Mucosa of rectum (tissue), 2 donors: Measurements from ENCODE around the gene SAXO2.
"Not testable (repeated sequence)": the region's sequence is repeated elsewhere in the genome, so short reads cannot be mapped to it uniquely, and the experiment has no call there.

Experiments used
- H3K27ac ChIP-seq, 2 donors: one replicate each; pipeline ENCODE4 v1.7.0; 2013; ENCODE audit warnings: inconsistent platforms in 2 of 2, low read depth in 2 of 2, low read length in 2 of 2
- H3K27me3 ChIP-seq, 2 donors: one replicate each; pipeline ENCODE4 v1.7.0; 2013; ENCODE audit warnings: low read length in 2 of 2; ENCODE audit not compliant: control insufficient read depth in 2 of 2, insufficient read depth in 2 of 2
- H3K36me3 ChIP-seq, 2 donors: one replicate each; pipeline ENCODE4 v1.7.0; 2013; ENCODE audit warnings: low read length in 2 of 2; ENCODE audit not compliant: control insufficient read depth in 2 of 2, insufficient read depth in 2 of 2
- H3K4me1 ChIP-seq, 2 donors: one replicate each; pipeline ENCODE4 v1.7.0; 2013; ENCODE audit warnings: low read length in 2 of 2, mild to moderate bottlenecking in 1 of 2; ENCODE audit not compliant: control insufficient read depth in 2 of 2, insufficient read depth in 2 of 2
- H3K4me3 ChIP-seq, 2 donors: one replicate each; pipeline ENCODE4 v1.7.0; 2013; ENCODE audit warnings: low read length in 2 of 2
- H3K9ac ChIP-seq, 2 donors: one replicate each; pipeline ENCODE4 v1.7.0; 2013; ENCODE audit warnings: low read length in 2 of 2, low read depth in 1 of 2, mild to moderate bottlenecking in 1 of 2
- H3K9me3 ChIP-seq, 2 donors: one replicate each; pipeline ENCODE4 v1.7.0; 2013; ENCODE audit warnings: low read length in 2 of 2; ENCODE audit not compliant: control insufficient read depth in 2 of 2
- donor health status: healthy.
- donor health status: Normal muscosa, but diverticular disease.

SAXO2 gene

DNA sequence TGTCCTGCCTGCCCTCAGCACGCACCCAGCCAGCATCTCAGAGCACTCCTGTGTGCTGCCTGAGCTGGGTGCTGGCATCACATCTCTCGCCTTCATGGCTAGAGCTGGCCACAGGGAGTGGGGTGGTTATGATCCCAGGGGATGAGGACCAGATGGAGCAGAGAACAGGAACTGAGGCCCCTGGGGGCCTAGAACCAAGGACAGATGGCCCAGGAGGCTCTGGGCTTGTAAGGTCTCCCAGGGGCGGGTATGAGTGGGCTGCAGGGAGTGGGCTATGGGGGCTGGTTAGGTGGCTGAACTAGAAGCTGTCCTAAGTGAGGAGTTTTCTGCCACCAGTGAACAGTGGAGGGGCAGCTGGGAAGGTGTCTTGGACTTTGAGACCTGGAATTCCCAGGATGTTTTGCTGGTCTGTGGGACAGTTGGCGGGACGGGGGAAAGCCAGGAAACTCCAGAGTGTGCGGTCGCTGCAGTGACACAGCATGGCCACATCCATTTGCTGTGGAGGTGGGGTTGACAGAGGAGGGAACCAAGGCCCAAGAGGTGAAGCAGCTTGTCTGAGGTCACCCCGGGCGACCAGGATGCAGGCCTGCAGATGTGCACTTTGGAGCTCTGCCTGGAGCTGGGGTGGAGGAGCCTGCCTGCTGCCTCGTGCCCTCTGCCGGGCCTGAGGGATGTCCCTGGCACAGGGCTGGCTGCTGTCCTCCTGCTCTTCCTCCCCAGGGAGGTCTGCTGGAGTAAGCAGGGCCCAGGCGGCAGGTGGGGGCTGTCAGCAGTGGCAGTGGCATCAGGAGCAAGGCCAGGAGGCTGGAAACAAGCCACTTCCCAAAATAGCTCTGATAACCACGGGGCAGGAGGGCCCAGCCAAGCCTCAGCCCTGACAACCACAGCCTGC is 70.3 kb downstream of the SAXO2 start:
- H3K36me3 ChIP-seq, H3K9ac ChIP-seq, H3K27ac ChIP-seq, H3K4me3 ChIP-seq, H3K4me1 ChIP-seq, H3K27me3 ChIP-seq, H3K9me3 ChIP-seq: not testable (repeated sequence)

DNA sequence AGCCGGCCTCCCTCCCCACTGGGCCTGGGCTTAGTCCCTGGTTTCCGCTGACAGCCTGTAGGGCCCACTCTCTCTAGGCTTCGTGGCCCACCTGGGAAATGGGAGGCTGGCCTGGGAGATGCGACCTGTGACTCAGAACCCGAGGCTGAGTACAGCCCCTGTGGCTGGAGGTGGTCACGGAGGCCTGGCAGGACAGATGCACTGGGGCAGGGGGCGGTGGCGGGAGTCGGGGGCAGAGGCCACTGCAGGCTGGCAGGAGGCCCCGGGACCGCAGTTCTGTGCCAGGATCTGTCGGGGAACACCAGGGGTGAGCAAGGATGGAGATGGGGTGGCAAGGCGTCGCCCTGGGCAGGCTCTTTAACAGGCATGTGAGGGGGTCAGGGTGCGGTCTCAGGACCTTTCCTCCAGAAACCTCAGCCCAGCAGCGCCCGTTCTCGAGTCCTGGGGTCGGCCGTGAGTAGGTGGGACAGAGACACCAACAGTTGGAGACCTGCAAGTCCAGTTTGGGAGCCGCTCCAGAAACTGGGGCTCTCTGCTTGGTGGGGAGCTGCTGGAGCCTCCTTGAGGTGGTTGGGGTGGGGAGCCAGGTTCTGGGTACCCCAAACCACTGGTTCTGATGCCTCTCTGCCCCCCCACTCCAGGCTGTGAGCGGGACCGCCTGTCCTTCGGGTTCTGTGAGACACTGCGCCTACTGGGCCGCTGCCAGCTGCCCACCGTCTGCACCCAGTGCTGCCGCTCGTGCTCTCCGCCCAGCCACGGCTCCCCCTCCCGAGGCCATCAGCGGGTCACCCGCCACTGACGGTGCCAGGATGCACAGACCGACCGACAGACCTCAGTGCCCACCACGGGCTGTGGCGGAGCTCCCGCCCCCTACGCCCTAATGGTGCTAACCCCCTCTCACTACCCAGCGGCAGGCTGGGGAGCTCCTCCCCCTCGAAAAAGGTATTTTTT is 71.3 kb downstream of the SAXO2 start:
- H3K4me3 ChIP-seq, H3K27me3 ChIP-seq, H3K9me3 ChIP-seq, H3K9ac ChIP-seq, H3K4me1 ChIP-seq, H3K27ac ChIP-seq, H3K36me3 ChIP-seq: not testable (repeated sequence)
